ENCODE measurements around the gene RNF44.

DNA sequence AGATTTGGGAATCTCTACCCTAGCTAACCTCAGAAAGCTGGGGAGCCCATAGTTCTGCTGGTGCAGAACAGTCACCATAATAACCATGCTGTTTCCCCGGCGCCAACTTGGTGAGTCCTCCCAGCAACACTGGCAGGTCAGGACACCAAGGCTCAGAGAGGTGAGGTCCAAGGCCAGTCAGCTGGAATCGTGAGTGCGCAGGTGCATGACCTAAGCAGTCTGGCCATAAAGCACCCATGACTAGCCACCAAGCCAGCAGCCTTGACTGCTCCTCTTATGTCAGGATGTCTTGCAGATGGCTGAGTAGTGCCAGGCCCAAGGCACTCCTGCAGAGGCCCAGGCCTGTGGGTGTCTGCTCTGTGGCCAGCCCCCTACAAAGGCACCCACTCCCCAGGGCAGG, 2.6 kb downstream of the RNF44 start:
- TF ChIP-seq, protein P1, sequence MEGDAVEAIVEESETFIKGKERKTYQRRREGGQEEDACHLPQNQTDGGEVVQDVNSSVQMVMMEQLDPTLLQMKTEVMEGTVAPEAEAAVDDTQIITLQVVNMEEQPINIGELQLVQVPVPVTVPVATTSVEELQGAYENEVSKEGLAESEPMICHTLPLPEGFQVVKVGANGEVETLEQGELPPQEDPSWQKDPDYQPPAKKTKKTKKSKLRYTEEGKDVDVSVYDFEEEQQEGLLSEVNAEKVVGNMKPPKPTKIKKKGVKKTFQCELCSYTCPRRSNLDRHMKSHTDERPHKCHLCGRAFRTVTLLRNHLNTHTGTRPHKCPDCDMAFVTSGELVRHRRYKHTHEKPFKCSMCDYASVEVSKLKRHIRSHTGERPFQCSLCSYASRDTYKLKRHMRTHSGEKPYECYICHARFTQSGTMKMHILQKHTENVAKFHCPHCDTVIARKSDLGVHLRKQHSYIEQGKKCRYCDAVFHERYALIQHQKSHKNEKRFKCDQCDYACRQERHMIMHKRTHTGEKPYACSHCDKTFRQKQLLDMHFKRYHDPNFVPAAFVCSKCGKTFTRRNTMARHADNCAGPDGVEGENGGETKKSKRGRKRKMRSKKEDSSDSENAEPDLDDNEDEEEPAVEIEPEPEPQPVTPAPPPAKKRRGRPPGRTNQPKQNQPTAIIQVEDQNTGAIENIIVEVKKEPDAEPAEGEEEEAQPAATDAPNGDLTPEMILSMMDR (IDR thresholded peaks at IDR 0.05), result no peak
- TF ChIP-seq EP300 (IDR thresholded peaks at IDR 0.05) (no peak), POLR2A (IDR thresholded peaks at IDR 0.05) (no peak)

All from sigmoid colon (tissue), 4 donors.